GM21423 (cell line): ENCODE data around the gene DPF3.

ENCODE experiments used
- ATAC-seq: cut with Tn5 transposase; IDR thresholded peaks from one replicate; pipeline ENCODE4 v1.9.1; 2021; ENCODE audit warnings: mild to moderate bottlenecking, moderate library complexity; ENCODE audit not compliant: unreplicated experiment

Gene DPF3

DNA sequence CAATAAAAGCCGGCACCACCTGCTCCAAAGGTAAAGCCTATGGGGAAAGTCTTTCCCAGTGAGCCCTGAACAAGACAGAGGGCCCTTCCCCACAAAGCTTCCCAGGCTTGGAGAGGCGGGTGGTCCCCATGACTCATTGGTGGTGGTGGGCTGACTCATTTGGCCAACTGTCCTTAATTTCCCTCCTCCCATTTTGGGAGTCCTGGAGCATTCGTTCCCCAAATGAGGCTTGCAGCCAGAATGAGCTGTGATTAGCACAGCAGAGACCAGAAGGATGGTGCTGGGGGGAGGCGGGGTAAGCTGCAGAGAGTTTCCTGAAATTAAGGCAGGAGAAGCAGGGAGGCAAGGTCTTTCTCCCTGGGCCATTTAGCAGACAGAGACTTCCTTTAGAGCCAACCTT, 241.7 kb downstream of the DPF3 start:
- no peak for ATAC-seq

DNA sequence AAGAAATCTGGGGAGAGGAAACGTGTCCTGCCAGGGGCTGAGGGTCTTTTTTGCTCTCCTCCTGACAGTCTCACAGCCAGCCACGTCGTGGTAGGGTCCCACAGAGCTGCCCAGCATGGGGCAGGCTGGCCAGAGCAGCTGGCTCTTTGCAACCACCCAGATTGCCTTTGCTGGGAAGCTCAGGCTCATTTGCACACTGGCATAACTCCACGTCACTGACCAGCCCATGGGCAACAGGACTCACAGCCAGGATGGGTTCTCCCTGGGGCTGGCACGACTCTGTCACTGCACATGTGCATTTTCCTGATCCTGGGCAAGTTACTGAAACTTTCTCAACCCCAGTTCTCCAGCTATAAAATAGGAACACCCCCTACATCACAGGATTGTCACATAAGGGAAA, 242.2 kb downstream of the DPF3 start:
- ATAC-seq = no peak

GRCh38 chr14:72651081-72651480, 242.8 kb downstream of the DPF3 start:
- no peak for ATAC-seq

DNA sequence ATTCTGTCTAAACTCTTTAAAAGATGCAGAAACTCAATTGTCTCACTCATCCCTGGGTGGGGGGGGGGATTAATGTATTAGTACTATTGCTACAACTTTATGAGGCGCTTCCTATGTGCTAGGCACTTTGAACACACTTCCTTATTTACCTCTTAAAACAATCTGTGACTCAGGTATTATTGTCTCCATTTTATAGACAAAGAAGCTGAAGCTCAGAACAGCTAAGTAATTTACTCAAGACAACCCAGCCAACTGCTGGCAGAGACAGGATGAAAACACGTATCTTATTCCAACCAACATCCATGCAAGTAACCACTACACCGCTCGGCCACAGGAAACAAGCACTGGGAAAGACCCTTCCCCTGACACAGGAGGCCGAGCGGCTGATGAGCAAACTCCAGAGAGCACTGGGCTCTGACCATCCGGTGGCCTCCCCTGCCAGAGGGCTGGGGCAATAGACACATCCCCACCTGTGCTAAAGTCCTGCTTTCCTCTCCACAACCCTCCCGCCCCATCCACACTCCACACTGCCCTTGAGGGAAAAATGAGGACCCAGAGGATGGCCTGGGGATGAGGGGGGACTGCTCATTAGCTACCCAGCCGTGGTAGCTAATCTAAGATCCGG, 244.2 kb downstream of the DPF3 start:
- ATAC-seq = no peak

DNA sequence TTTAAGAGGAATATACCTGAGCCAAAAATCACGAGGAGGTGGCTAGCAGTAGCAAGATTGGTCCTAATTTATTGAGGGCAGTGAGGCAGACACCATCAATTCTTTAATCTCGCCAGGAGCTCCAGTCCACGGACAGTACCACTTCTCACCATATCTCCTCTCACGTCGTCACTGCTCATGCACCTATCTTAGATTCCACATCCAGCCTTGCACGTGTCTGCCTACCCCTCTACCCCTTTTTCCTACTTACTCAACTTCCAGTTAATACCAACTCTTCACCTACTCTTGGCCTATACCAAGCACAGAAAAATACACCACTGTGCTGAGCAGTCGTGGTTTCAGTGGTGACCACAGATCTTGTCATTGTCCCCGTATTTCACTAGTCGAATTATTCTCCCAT, 246.1 kb downstream of the DPF3 start:
- no peak for ATAC-seq

DNA sequence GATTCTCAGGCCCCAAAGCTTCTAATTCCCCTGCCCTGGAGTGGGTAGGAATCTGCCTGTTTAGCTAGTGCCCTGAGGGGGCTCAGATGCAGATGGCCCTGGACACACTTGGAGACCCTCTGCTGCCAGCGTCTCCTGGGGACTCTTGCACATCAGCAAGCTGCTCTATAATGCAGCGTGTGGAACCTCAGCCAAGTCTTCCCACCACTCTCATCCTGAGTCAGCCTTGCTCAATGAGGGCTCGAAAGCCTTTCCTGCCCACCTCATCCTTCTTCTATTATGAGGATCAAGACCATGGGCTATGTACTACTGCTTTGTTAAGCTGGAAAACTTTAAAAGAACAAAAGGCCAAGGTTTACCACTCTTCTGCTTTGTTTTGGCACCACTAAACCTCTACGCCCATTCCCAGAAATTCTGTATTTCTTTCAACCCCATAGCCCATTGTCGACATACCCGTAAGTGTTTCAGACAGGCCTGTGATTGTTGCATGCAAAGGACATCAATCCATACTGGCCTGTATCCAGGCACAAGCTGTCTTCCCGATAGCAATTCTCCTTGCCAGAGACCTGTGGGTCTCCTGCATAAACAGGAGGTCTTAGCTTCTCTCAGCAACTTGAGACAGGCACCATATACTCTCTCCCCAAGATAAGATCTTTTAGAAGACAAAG, 246.9 kb downstream of the DPF3 start:
- no peak for ATAC-seq

- ATAC-seq = no peak
Observed at GRCh38 chr14:72645706-72646105, 248.2 kb downstream of the DPF3 start.

DNA sequence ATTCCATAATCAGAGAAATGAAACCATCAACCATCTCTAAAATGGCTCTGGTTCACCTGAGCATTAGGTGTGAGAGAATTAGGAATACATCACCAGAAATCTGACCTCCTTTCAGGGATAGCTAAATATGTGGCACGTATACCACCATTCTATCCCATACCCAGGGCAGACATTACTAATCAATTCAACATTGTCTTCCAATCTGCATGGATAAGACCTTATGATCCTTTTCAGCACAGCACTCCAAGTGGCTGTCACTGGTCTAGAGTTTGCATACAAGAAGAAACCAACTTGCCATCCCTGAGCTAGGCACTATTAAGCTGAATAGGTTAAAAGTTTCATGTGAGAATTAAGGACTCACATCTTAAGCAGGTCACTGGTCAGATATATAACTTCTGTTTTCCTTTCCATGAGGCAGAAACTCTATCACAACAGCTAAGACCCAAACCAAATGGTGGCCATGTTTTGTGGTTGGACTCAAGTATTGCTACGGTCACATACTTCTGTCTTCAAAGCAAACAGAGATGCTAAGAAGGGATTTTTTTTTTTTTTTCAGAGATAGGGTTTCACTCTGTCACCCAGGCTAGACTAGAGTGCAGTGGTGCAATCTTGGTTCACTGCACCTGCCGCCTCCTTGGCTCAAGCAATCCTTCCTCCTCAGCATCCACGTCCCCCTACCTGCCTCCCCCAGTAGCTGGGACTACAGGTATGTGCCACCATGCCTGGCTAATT, 249.0 kb downstream of the DPF3 start:
- no peak for ATAC-seq

- ATAC-seq = no peak
Observed at GRCh38 chr14:72644038-72644437, 249.9 kb downstream of the DPF3 start.

- no peak for ATAC-seq
Observed at GRCh38 chr14:72643317-72643801, 250.5 kb downstream of the DPF3 start.

GRCh38 chr14:72640911-72641485, 252.9 kb downstream of the DPF3 start:
- ATAC-seq = no peak

DNA sequence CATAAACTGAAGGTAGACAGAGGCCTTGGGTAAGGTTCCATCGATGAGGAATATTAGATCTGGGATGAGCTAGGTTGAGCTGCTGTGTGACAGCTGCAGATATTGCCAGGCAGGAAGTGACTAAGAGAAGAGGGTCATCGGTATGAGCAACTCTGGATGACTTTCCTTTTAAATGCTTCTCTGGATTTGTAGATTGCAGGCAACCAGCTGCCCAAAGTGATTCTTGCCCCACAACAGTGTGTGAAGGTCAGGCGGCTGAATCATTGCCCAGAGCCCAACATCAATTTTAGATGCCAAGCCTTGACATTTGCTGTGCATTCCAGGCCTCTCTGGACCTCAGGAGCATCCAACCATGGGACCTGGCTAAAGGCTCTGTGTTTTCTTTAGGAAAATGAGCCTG, 255.9 kb downstream of the DPF3 start:
- no peak for ATAC-seq

- no peak for ATAC-seq
Observed at GRCh38 chr14:72636871-72637270, 257.0 kb downstream of the DPF3 start.

DNA sequence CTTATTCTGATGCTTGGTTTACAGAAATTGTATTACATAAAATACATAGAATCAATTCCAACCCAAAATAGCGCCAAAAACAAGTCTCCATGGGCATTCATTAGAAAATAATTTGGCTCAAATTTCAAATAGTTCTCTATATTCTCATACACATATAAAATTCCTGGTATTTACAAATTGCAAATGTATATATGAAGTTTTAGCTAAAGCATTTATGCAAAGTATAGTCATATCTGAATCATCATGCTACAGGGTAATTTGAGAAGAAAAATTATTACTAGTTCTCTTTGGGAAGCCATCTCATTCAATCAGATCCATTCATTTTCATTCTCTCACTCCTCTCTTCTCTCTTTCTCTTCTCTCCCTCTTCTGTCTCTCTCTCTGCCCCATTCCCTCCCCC, 257.8 kb downstream of the DPF3 start:
- ATAC-seq = no peak

DNA sequence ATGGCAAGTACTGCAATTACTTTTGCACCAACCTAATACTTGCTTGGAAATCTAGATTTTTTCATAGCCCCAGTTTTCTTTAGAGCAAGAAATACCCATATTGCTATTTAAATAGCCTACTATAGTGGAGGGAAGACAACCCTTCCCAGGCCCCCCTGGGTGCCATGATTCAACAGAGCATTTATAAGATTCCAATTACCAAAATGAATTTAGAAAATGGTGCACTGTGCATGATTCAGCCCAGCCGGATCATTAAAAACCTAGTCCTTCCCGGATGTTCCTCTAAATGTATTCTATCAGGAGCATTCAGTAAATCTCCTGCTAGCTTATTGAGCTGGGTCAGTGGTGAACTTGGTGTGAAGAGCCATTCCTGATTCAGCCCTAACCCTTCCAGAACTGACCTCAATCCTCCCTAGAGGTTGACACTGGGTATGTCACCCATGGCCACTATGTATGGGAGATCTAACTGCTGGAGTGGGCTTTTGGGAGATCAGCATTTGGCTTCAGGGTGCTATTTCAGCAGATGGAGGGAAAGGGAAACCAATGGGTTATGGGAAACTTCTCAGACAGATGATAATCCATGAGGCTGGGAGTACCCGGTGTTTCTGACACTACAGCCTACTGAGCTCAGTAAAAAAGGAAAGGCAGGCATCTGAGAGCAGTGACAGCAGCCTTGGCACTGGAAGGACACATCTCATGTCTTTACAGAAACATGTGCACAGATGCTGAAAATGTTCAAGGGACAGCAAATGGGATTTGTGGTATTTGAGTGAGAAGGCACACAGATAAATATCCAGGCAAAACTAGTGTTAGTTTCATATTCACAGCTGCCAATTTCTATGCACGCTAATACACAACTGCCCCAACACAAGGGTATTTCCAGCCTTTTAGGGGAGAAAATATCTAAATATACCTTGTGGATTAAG, 258.9 kb downstream of the DPF3 start:
- ATAC-seq = no peak

GRCh38 chr14:72633551-72633950, 260.4 kb downstream of the DPF3 start:
- ATAC-seq = no peak

GRCh38 chr14:72632727-72633126, 261.2 kb downstream of the DPF3 start:
- ATAC-seq = no peak

DNA sequence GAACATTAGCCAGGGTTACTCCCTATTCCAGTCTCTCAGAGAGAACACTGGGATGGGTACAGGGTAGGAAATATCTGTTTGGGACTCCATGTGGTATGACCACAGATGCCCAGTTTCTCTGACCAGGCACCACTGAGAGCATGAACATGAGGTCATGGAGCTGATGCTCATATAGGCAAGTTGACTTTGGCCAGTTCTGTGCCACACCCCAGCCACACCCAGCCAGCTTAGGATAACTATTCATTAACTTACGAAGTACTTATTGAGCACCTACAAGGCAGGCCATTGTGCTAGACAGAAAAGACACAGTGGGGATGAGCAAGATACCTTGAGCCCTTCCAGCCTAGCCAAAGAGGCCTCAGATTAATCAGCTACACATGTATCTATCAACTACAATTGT, 262.5 kb downstream of the DPF3 start:
- no peak for ATAC-seq

DNA sequence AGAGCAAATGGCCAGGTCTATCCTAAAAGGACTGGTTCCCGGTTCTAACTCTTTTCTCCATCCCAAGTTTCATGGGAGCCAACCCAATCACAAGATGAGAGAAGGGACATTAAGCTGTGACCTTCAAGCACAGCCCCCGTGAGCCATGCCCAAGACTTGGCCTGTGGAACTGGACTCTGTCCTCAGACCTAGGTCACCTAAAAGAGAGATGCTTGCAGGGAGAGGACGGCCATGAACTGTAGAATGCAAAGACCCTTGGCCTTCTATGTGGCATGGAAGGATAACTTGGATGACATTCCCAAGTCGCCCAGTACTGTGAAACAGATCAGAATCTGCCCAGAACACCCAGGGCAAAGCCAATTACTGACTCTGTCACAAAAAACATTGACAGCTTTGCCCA, 263.5 kb downstream of the DPF3 start:
- no peak for ATAC-seq

GRCh38 chr14:72629534-72629933, 264.4 kb downstream of the DPF3 start:
- no peak for ATAC-seq

DNA sequence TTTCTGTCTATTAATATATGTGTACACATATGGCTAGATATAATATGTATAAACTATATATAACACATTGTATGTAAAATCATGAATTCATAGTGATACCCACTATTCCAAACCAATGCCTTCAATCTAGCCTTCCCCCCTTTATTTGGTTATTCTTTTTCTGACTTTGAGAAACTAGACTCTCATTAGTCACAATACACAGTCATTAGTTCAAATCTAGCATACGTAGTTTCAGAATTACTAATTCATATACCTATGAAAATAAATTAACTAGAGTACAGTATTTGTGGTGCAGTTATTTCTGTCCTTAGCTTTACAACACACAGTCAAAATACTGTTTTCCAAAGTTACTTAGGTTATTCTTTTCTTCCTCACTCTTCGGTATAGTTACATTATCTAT, 268.2 kb downstream of the DPF3 start:
- no peak for ATAC-seq
